GM12873 (cell line): ENCODE results near the gene KMT2E.

Experiments used
- CTCF ChIP-seq: IDR thresholded peaks from 2 replicates; pipeline ENCODE4 v1.5.1; 2012; ENCODE audit warnings: low read depth, mild to moderate bottlenecking, moderate library complexity, low read length, control low read depth; ENCODE audit not compliant: insufficient read depth; ENCODE audit errors: missing control alignments

Gene KMT2E

GRCh38 chr7:105106473-105106872 is 92.5 kb downstream of the KMT2E start:
- TF ChIP-seq CTCF, result no peak

- no peak for TF ChIP-seq CTCF
Measured at GRCh38 chr7:105107458-105107857, 93.5 kb downstream of the KMT2E start.

GRCh38 chr7:105112440-105113418 is 98.7 kb downstream of the KMT2E start:
- TF ChIP-seq CTCF, result no peak

GRCh38 chr7:105118612-105119600 is 104.9 kb downstream of the KMT2E start:
- no peak for TF ChIP-seq CTCF

GRCh38 chr7:105122619-105123018 is 108.6 kb downstream of the KMT2E start:
- TF ChIP-seq CTCF, result no peak

GRCh38 chr7:105125745-105126144 is 111.7 kb downstream of the KMT2E start:
- TF ChIP-seq CTCF, result no peak
